MCF 10A (cell line): ENCODE data around the gene MMP2. TPM values are rescaled to one million over a fixed set of nuclear protein-coding genes. Genes with fewer than 3 reads are reported as not detected.

Source experiments
- BruUV-seq: library from RNA; stranded (reverse); fragments of 400-500 nt; replicated peaks from 2 replicates; lab custom pipeline; 2021; lab: Mats Ljungman, UMichigan
- CTCF ChIA-PET: fragments of 300-600 bp; sonication (Branson Sonifier 250); formaldehyde crosslinking; extraction: SDS; loops from one replicate; lab custom pipeline; 2021; ENCODE audit warnings: antibody characterized with exemption, inconsistent platforms; lab: Yijun Ruan, JAX
- POLR2A ChIA-PET: fragments of 300-600, 350-650 bp; sonication (Branson Sonifier 250); formaldehyde crosslinking; extraction: SDS; loops from one replicate; lab custom pipeline; 2020; ENCODE audit warnings: antibody characterized with exemption, inconsistent platforms; lab: Yijun Ruan, JAX
- DNase-seq: peaks from one replicate; pipeline ENCODE4 v3.0.0-alpha.2; 2018; ENCODE audit not compliant: unreplicated experiment
- H3K27ac Mint-ChIP-seq: one replicate; pipeline ENCODE4 v1.8.0; 2022; ENCODE audit warnings: mild to moderate bottlenecking, low read depth, mixed read lengths; ENCODE audit not compliant: unreplicated experiment
- H3K27me3 Mint-ChIP-seq: one replicate; pipeline ENCODE4 v1.8.0; 2022; ENCODE audit warnings: mixed read lengths; ENCODE audit not compliant: insufficient read depth, unreplicated experiment
- H3K36me3 Mint-ChIP-seq: one replicate; pipeline ENCODE4 v1.8.0; 2022; ENCODE audit warnings: mild to moderate bottlenecking, moderate library complexity, mixed read lengths; ENCODE audit not compliant: insufficient read depth, unreplicated experiment
- H3K4me1 Mint-ChIP-seq: one replicate; pipeline ENCODE4 v1.8.0; 2022; ENCODE audit warnings: mixed read lengths; ENCODE audit not compliant: insufficient read depth, unreplicated experiment
- H3K4me3 Mint-ChIP-seq: one replicate; pipeline ENCODE4 v1.8.0; 2022; ENCODE audit warnings: mild to moderate bottlenecking, moderate library complexity, mixed read lengths; ENCODE audit not compliant: unreplicated experiment
- H3K9me3 Mint-ChIP-seq: one replicate; pipeline ENCODE4 v1.8.0; 2022; ENCODE audit warnings: mixed read lengths; ENCODE audit not compliant: unreplicated experiment
- CTCF ChIP-seq: fragments of 200-600 bp; IDR thresholded peaks from one replicate; pipeline ENCODE4 v1.8.0; 2022; ENCODE audit warnings: antibody characterized with exemption, mild to moderate bottlenecking; ENCODE audit not compliant: unreplicated experiment
- intact Hi-C: fragments of 100-400 bp; cut with micrococcal nuclease; formaldehyde crosslinking; loops from 2 replicates; pipeline ENCODE4 v1.14.1; 2022
- total RNA-seq: library from RNA; stranded (reverse); gene quantifications from 2 replicates; pipeline ENCODE4 v1.2.3, GENCODE V29; 2022

MMP2 gene
- total RNA-seq, 1 experiment from 2014 or later: 3.7 TPM

- Mint-ChIP-seq H3K27ac (peak within 1 kb of the TSS; percentile 5), H3K9me3 (peaks cover 7% of the 10 kb centered on the region), H3K4me3 (peak within 1 kb of the TSS; percentile 81), H3K36me3 (no peaks in the 10 kb centered on the region), H3K27me3 (no peaks in the 10 kb centered on the region), H3K4me1 (peaks cover 14% of the 10 kb centered on the region)
- ChIA-PET CTCF (interaction anchor here (1.0 to 1.7 kb wide), 3 partner anchors 13 to 44 kb away, joined by 4 to 8 read pairs (median 6); no protein-coding TSS in a partner anchor), POLR2A (interaction anchor here (0.9 to 1.4 kb wide), 4 partner anchors 9 to 59 kb away, joined by 3 to 8 read pairs (median 3); no protein-coding TSS in a partner anchor)
- intact Hi-C loops: no loop called here
- no peak for TF ChIP-seq CTCF
- BruUV-seq: no TSS peak
- peak; percentile 82 for DNase-seq
These were observed 30.2 kb downstream of the MMP2 start, which contains the start of gene LPCAT2 for GRCh38 chr16:55508941-55509931. Gene LPCAT2, plus strand, starts transcription at chr16:55509072. Its CDS starts 110 bp downstream, at chr16:55509182.

- Mint-ChIP-seq H3K9me3 (peaks cover 15% of the 10 kb centered on the region), H3K4me1 (peaks cover 14% of the 10 kb centered on the region), H3K4me3 (peak overlapping the region; percentile 81), H3K36me3 (no peaks in the 10 kb centered on the region), H3K27ac (no peak overlapping the region), H3K27me3 (no peaks in the 10 kb centered on the region)
- no peak for TF ChIP-seq CTCF
- POLR2A ChIA-PET: interaction anchor here (0.6 to 1.4 kb wide), 4 partner anchors 8 to 58 kb away, joined by 3 to 8 read pairs (median 3); no protein-coding TSS in a partner anchor
- CTCF ChIA-PET: interaction anchor here (0.6 to 1.7 kb wide), 5 partner anchors 15 to 907 kb away, joined by 3 to 8 read pairs (median 4); no protein-coding TSS in a partner anchor
- DNase-seq: no peak
- BruUV-seq: no TSS peak
- intact Hi-C loops: no loop called here
These were observed 31.3 kb downstream of the MMP2 start for GRCh38 chr16:55510185-55510805.

DNA sequence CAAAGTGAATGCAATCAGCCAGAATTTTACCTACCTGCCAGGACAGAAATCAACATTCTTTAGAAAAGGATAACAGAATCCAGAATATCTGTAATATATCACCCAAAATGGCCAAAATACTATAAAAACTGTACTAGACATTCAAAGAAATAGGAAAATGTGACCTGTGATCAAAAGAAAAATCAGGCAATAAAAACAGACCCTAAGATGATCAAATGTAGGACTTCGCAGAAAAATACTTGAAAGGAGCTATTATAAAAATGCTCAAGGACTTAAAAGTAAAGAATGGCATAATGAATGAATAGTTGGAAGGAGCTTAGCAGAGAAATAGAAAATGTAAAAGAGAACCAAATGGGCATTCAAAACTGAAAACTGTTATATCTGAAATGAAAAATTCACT lies 33.9 kb downstream of the MMP2 start:
- ChIA-PET POLR2A (interaction anchor here (0.6 to 1.4 kb wide), 4 partner anchors 10 to 42 kb away, joined by 3 to 4 read pairs (median 3); no protein-coding TSS in a partner anchor), CTCF (interaction anchor here (0.6 to 3.1 kb wide), 5 partner anchors 10 to 195 kb away, joined by 3 to 22 read pairs (median 4); no protein-coding TSS in a partner anchor)
- Mint-ChIP-seq H3K4me1 (peaks cover 14% of the 10 kb centered on the region), H3K36me3 (no peaks in the 10 kb centered on the region), H3K4me3 (no peak overlapping the region), H3K27me3 (no peaks in the 10 kb centered on the region), H3K9me3 (peaks cover 15% of the 10 kb centered on the region), H3K27ac (no peak overlapping the region)
- no peak for DNase-seq
- intact Hi-C loops: no loop called here
- TF ChIP-seq CTCF: no peak
- no TSS peak for BruUV-seq
